HUES64 (cell line): ENCODE data around the gene STXBP1.
"Not testable (repeated sequence)": the region's sequence is repeated elsewhere in the genome, so short reads cannot be mapped to it uniquely, and the experiment has no call there.

ENCODE experiments used
- H3K27ac ChIP-seq: 2 replicates; pipeline ENCODE4 v1.7.0; 2013; ENCODE audit warnings: low read depth, low read length, inconsistent platforms
- H3K27me3 ChIP-seq: 2 replicates; pipeline ENCODE4 v1.6.1; 2013; ENCODE audit warnings: mild to moderate bottlenecking, low read length; ENCODE audit not compliant: insufficient read depth
- H3K36me3 ChIP-seq: 2 replicates; pipeline ENCODE4 v1.6.1; 2013; ENCODE audit warnings: mild to moderate bottlenecking, low read length; ENCODE audit not compliant: insufficient read depth
- H3K4me1 ChIP-seq: 2 replicates; pipeline ENCODE4 v1.6.1; 2013; ENCODE audit warnings: mild to moderate bottlenecking, low read length, moderate library complexity; ENCODE audit not compliant: insufficient read depth
- H3K4me3 ChIP-seq: 2 replicates; pipeline ENCODE4 v1.5.1; 2013; ENCODE audit warnings: mild to moderate bottlenecking, low read length, moderate library complexity
- H3K9ac ChIP-seq: 2 replicates; pipeline ENCODE4 v1.6.1; 2013; ENCODE audit warnings: mild to moderate bottlenecking, low read depth, low read length
- H3K9me3 ChIP-seq: 2 replicates; pipeline ENCODE4 v1.6.1; 2013; ENCODE audit warnings: low read depth, low read length; ENCODE audit not compliant: insufficient read depth
- WGBS: fragments of 150-250, 120-280 bp; methylation state at CpG from one replicate; pipeline ENCODE4 v1.1.7; 2013; ENCODE audit warnings: missing lambda C conversion rate; 5-methylcytosine and 5-hydroxymethylcytosine counted together

STXBP1 gene

DNA sequence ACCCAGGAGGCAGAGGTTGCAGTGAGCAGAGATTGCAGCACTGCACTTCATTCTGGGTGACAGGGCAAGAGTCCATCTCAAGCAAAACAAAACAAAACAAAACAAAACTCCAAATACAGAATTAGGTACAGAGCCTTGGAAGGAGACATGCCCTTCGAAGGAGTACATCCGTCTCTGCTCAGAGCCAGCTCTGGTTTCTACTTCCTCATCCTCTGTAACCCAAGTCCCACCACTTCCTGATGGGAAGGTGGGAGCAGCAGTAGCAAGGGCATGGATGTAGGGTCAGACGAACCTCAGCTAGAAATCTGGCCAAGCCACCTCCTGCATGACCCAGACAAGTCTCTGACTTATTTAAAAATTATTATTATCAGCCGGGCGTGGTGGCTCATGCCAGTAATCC lies 16.5 kb upstream of the STXBP1 start:
- Histone ChIP-seq H3K36me3 (no peaks in the 10 kb centered on the region), H3K9ac (no peak overlapping the region), H3K27ac (no peak overlapping the region), H3K9me3 (no peaks in the 10 kb centered on the region), H3K4me1 (no peaks in the 10 kb centered on the region), H3K27me3 (no peaks in the 10 kb centered on the region), H3K4me3 (no peak overlapping the region)
- 90% methylated on average over 5 of the region's 5 CpGs for WGBS

- H3K9me3 ChIP-seq = no peaks in the 10 kb centered on the region
- no peaks in the 10 kb centered on the region for H3K27me3 ChIP-seq
- no peak overlapping the region for H3K27ac ChIP-seq
- no peak overlapping the region for H3K4me3 ChIP-seq
- H3K36me3 ChIP-seq = no peaks in the 10 kb centered on the region
- H3K4me1 ChIP-seq = no peaks in the 10 kb centered on the region
- H3K9ac ChIP-seq = no peak overlapping the region
- 80% methylated on average over 13 of the region's 13 CpGs for WGBS
Measured at GRCh38 chr9:127598839-127599549, 13.1 kb upstream of the STXBP1 start.

- no peaks in the 10 kb centered on the region for H3K27me3 ChIP-seq
- no peaks in the 10 kb centered on the region for H3K9me3 ChIP-seq
- H3K4me1 ChIP-seq = no peaks in the 10 kb centered on the region
- no peaks in the 10 kb centered on the region for H3K36me3 ChIP-seq
- WGBS = 81% methylated on average over 6 of the region's 7 CpGs
- no peak overlapping the region for H3K27ac ChIP-seq
- no peak overlapping the region for H3K4me3 ChIP-seq
- H3K9ac ChIP-seq = no peak overlapping the region
Measured at GRCh38 chr9:127599550-127599891, 12.6 kb upstream of the STXBP1 start.

DNA sequence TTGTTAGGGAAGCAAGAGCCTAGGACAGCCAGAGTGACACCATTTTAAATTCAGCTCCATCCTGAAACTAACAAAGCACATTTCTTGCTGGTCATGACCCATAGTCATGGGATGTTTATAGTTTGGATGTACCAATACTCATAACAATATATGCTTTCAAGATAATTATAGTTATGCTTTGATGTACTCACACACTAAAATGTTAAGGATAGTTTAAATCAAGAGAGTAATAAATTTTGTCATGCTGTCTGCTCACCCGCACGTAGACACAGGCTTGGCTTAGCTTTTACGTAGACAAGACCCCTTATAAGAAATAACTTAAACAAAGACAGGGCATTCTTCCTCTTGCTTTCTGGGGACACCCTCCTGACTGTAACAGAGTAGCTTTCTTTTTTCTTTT lies 8.9 kb upstream of the STXBP1 start:
- Histone ChIP-seq H3K9me3 (no peaks in the 10 kb centered on the region), H3K27me3 (no peaks in the 10 kb centered on the region), H3K36me3 (no peaks in the 10 kb centered on the region), H3K4me1 (peaks cover 8% of the 10 kb centered on the region; the same call in 1 of the 2 replicates), H3K4me3 (no peak overlapping the region), H3K9ac (no peak overlapping the region), H3K27ac (no peak overlapping the region)
- 98% methylated on average over 3 of the region's 3 CpGs for whole genome bisulfite sequencing

- Histone ChIP-seq H3K4me3 (no peak overlapping the region), H3K27ac (no peak overlapping the region), H3K36me3 (no peaks in the 10 kb centered on the region), H3K9ac (no peak overlapping the region), H3K27me3 (peaks cover 25% of the 10 kb centered on the region), H3K9me3 (no peaks in the 10 kb centered on the region), H3K4me1 (peaks cover 8% of the 10 kb centered on the region; the same call in 1 of the 2 replicates)
- 97% methylated on average over 1 of the region's 1 CpG for WGBS
Measured at GRCh38 chr9:127606043-127606442, 6.0 kb upstream of the STXBP1 start.

GRCh38 chr9:127608104-127608966 lies 3.7 kb upstream of the STXBP1 start:
- peak overlapping the region; percentile 60 for H3K4me3 ChIP-seq
- H3K9me3 ChIP-seq = no peaks in the 10 kb centered on the region
- no peak overlapping the region for H3K27ac ChIP-seq
- H3K36me3 ChIP-seq = no peaks in the 10 kb centered on the region
- peak overlapping the region; percentile 61 for H3K9ac ChIP-seq
- peaks cover 12% of the 10 kb centered on the region; the same call in 1 of the 2 replicates for H3K4me1 ChIP-seq
- WGBS = 3% methylated on average over 55 of the region's 55 CpGs
- peaks cover 37% of the 10 kb centered on the region for H3K27me3 ChIP-seq

GRCh38 chr9:127611603-127611898 lies 526 bp upstream of the STXBP1 start:
- WGBS = 8% methylated on average over 11 of the region's 11 CpGs
- no peak overlapping the region for H3K27ac ChIP-seq
- peaks cover 20% of the 10 kb centered on the region for H3K4me1 ChIP-seq
- peak overlapping the region; percentile 92 for H3K4me3 ChIP-seq
- no peaks in the 10 kb centered on the region for H3K36me3 ChIP-seq
- H3K9ac ChIP-seq = no peak overlapping the region; the same call in 1 of the 2 replicates
- H3K27me3 ChIP-seq = peaks cover 45% of the 10 kb centered on the region
- H3K9me3 ChIP-seq = no peaks in the 10 kb centered on the region

DNA sequence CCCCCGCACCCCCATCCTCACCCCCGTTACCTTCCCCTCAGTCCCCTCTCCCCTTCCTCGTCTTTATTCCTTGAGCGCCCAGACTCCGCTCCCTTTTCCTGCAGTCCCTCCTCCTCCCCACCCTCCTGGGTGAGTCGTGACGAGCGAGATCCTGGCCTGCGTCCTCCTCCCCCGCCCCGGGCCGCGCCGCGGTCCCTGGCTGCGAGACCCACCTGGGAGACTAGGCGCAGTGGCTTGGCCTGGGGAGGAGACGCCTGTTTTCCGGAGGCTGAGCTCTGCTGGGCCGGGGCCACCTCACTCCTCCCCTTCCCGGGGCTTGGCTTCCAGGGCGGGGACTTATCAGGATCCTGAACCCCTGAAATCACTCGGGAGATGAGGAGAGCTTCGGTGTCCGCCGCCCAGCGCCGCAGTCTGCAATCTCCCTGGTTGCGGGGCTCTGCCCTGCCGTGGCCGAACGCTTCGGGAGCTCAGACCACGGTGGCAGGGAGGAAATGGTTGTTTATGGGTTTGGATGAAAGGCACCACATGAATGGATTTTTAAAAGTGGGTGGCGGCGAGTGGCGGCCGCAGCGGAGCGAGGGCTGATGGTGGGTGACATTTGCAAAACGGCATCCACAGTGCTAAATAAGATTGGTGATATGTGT lies 984 bp downstream of the STXBP1 start:
- WGBS = under 1% methylated on average over 39 of the region's 41 CpGs
- no peak overlapping the region for H3K27ac ChIP-seq
- peak overlapping the region; percentile 92 for H3K4me3 ChIP-seq
- no peaks in the 10 kb centered on the region for H3K9me3 ChIP-seq
- H3K36me3 ChIP-seq = no peaks in the 10 kb centered on the region
- H3K27me3 ChIP-seq = peaks cover 45% of the 10 kb centered on the region
- peaks cover 12% of the 10 kb centered on the region for H3K4me1 ChIP-seq
- H3K9ac ChIP-seq = peak overlapping the region; percentile 27

- H3K9ac ChIP-seq = no peak overlapping the region; the same call in 1 of the 2 replicates
- no peak overlapping the region for H3K27ac ChIP-seq
- H3K36me3 ChIP-seq = no peaks in the 10 kb centered on the region
- peaks cover 44% of the 10 kb centered on the region for H3K27me3 ChIP-seq
- no peaks in the 10 kb centered on the region for H3K9me3 ChIP-seq
- no CpG with 5 or more reads among the region's 5 CpGs for WGBS
- peaks cover 12% of the 10 kb centered on the region for H3K4me1 ChIP-seq
- H3K4me3 ChIP-seq = peak overlapping the region; percentile 92
Measured at GRCh38 chr9:127613583-127613954, 1.5 kb downstream of the STXBP1 start.

DNA sequence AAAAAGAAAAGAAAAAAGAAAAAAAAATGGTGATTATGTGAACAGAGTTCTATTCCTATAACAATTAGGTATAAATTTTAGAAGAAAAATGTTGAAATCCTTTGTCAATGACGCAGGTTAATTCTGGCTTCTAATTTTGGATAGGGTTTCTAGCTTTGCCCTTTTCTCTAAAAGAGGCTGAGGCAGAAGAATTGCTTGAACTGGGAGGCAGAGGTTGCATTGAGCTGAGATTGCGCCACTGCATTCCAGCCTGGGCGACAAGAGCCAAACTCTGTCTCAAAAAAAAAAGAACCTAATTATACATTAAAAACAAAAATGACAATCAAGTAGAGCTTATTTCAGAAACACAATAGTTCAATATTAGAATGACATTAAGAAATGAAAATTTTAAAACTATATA lies 2.9 kb downstream of the STXBP1 start:
- H3K9me3 ChIP-seq = no peaks in the 10 kb centered on the region
- no peak overlapping the region for H3K9ac ChIP-seq
- no peak overlapping the region for H3K4me3 ChIP-seq
- peaks cover 12% of the 10 kb centered on the region for H3K4me1 ChIP-seq
- no peaks in the 10 kb centered on the region for H3K36me3 ChIP-seq
- H3K27me3 ChIP-seq = peaks cover 31% of the 10 kb centered on the region
- WGBS = 97% methylated on average over 3 of the region's 3 CpGs
- no peak overlapping the region for H3K27ac ChIP-seq

DNA sequence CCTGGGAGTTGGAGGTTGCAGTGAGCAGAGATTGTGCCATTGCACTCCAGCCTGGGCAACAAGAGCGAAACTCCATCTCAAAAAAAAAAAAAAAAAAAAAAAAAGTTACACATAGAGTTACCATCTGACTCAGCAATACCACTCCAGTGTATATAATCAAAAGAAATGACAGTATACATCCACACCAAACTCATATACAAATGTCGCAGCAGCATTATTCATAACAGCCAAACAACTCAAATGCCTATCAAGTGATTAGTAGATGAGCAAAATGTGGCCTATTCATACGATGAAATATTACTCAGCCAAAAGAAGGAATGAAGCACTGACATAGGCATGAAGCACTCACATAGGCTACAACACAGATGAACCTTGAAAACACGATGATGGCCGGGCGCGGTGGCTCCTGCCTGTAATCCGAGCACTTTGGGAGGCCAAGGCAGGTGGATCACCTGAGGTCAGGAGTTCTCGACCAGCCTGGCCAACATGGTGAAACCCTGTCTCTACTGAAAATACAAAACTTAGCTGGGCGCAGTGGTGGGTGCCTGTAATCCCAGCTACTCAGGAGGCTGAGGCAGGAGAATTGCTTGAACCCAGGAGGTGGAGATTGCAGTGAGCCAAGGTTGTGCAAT lies 9.4 kb downstream of the STXBP1 start:
- not testable (repeated sequence) for H3K36me3 ChIP-seq, H3K27ac ChIP-seq, H3K27me3 ChIP-seq, H3K4me3 ChIP-seq, H3K9me3 ChIP-seq, H3K4me1 ChIP-seq, H3K9ac ChIP-seq
- WGBS = 92% methylated on average over 9 of the region's 10 CpGs
